HG02943 (cell line): ENCODE data around the gene ABCC4.

ENCODE experiments used
- ATAC-seq: cut with Tn5 transposase; IDR thresholded peaks from one replicate; pipeline ENCODE4 v1.9.1; 2021; ENCODE audit warnings: mild to moderate bottlenecking, low read depth, moderate library complexity; ENCODE audit not compliant: unreplicated experiment

Gene ABCC4

GRCh38 chr13:95260031-95260525 is 41.2 kb downstream of the ABCC4 start:
- ATAC-seq, result peak; percentile 42

- peak; percentile 62 for ATAC-seq
Observed at GRCh38 chr13:95258619-95259194, 42.5 kb downstream of the ABCC4 start.

- ATAC-seq, result no peak
Observed at GRCh38 chr13:95258098-95258497, 43.2 kb downstream of the ABCC4 start.

GRCh38 chr13:95256091-95256490 is 45.2 kb downstream of the ABCC4 start:
- no peak for ATAC-seq

- no peak for ATAC-seq
Observed at GRCh38 chr13:95255072-95255732, 46.0 kb downstream of the ABCC4 start.

GRCh38 chr13:95254339-95254738 is 46.9 kb downstream of the ABCC4 start:
- ATAC-seq, result no peak

GRCh38 chr13:95253033-95253432 is 48.2 kb downstream of the ABCC4 start:
- ATAC-seq, result no peak

GRCh38 chr13:95251641-95252040 is 49.6 kb downstream of the ABCC4 start:
- ATAC-seq, result no peak

GRCh38 chr13:95250961-95251360 is 50.3 kb downstream of the ABCC4 start:
- no peak for ATAC-seq

- ATAC-seq, result no peak
Observed at GRCh38 chr13:95248953-95249352, 52.3 kb downstream of the ABCC4 start.

- ATAC-seq, result no peak
Observed at GRCh38 chr13:95247852-95248251, 53.4 kb downstream of the ABCC4 start.

GRCh38 chr13:95247171-95247570 is 54.1 kb downstream of the ABCC4 start:
- ATAC-seq, result no peak

GRCh38 chr13:95246292-95247082 is 54.8 kb downstream of the ABCC4 start:
- ATAC-seq, result no peak

GRCh38 chr13:95245071-95245470 is 56.2 kb downstream of the ABCC4 start:
- ATAC-seq, result peak; percentile 59

GRCh38 chr13:95243207-95243606 is 58.0 kb downstream of the ABCC4 start:
- ATAC-seq, result no peak

- no peak for ATAC-seq
Observed at GRCh38 chr13:95241321-95241720, 59.9 kb downstream of the ABCC4 start.

GRCh38 chr13:95239283-95239682 is 62.0 kb downstream of the ABCC4 start:
- no peak for ATAC-seq

- ATAC-seq, result no peak
Observed at GRCh38 chr13:95237310-95237870, 63.9 kb downstream of the ABCC4 start.

- no peak for ATAC-seq
Observed at GRCh38 chr13:95236774-95237173, 64.5 kb downstream of the ABCC4 start.

GRCh38 chr13:95235974-95236373 is 65.3 kb downstream of the ABCC4 start:
- ATAC-seq, result no peak

- no peak for ATAC-seq
Observed at GRCh38 chr13:95235199-95235756, 66.0 kb downstream of the ABCC4 start.
